Posterior vena cava (tissue), 2 donors: ENCODE measurements around the gene CFAP61. TPM values are rescaled to one million over a fixed set of nuclear protein-coding genes. Genes with fewer than 3 reads are reported as not detected.
"Not testable (repeated sequence)": the region's sequence is repeated elsewhere in the genome, so short reads cannot be mapped to it uniquely, and the experiment has no call there.

Source experiments
- DNase-seq: peaks from one replicate; pipeline ENCODE4 v3.0.0-alpha.2; 2020; ENCODE audit warnings: low spot score
- intact Hi-C, 2 donors: fragments of 100-400 bp; cut with DNase I; formaldehyde crosslinking; loops; one replicate each; pipeline versions ENCODE4 v1.14.1 to v1.14.2; 2022 to 2023
- total RNA-seq, 2 donors: library from RNA; stranded (reverse); fragmentation: NEBNext Ultra II Directional; extraction: Animal tissue kit (Norgen Biotek cat#: 25700); gene quantifications; one replicate each; pipeline ENCODE4 v1.2.1, GENCODE V29; 2021
- donor health status: DM: yes; HTN: yes; CAD: no.
- donor health status: DM: yes; HTN: yes; CAD: no.

The CFAP61 gene
- total RNA-seq, 2 donors from 2014 or later = 1.2 TPM; not detected in 1

GRCh38 chr20:20241976-20242375, 189.6 kb downstream of the CFAP61 start:
- intact Hi-C loops = no loop called here
- no peak for DNase-seq

GRCh38 chr20:20244384-20244783, 192.1 kb downstream of the CFAP61 start:
- intact Hi-C loops, DNase-seq: not testable (repeated sequence)

DNA sequence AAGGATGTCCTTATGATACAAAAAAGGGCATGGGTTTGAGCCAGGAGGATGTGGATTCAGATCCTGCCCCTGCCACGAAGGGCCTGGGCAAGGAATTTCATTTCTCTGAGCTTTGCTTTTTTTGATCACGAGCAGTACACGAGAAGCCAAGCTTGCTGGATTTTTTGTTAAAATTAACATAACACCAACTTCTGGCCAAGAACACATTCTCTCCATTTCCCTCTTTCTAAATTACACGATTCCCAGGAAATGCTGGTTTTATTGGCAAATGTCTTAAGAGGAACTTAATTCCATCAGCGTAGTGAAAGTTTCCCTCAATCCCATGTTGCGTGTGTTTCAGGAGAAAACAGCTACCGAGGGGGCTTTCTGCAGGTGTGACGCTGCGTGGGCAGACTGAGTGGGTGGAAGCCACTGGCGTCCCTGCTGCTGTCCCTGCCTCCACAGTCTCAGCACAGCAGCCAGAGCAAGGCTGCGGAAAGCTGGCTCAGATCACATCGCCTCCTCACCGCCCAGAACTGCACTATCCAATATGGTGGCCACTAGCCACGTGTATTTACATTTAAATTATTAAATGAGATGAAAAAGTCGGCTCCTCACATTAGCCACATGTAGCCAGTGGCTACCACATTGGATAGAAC, 194.8 kb downstream of the CFAP61 start:
- no peak for DNase-seq
- intact Hi-C loops = no loop called here

- DNase-seq = no peak
- intact Hi-C loops = no loop called here
Measured at GRCh38 chr20:20248620-20249200, 196.4 kb downstream of the CFAP61 start.

- DNase-seq = no peak
- intact Hi-C loops = no loop called here
Measured at GRCh38 chr20:20251317-20251716, 199.0 kb downstream of the CFAP61 start.

DNA sequence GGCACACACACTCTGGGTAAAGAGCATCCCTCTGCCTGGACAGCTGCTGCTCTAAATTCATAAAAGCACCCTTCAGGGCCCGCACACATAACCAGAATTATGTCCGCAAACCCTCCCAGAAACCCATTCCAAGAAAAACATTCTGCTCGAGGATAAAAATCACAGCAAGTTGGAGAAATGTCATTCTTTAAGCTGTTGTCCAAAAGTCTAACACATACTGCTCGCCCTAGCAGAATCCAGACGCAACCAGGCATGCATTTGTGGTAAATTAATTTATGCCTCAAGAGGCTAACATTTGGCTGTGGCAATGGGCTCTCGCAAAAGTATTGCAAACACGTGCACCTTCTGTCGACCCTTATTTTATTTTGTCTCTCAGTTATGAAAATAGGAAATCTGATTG, 199.5 kb downstream of the CFAP61 start:
- intact Hi-C loops = no loop called here
- DNase-seq = no peak

GRCh38 chr20:20253039-20253743, 200.9 kb downstream of the CFAP61 start:
- intact Hi-C loops = no loop called here
- no peak for DNase-seq

GRCh38 chr20:20253744-20254330, 201.5 kb downstream of the CFAP61 start:
- no peak for DNase-seq
- intact Hi-C loops = no loop called here

GRCh38 chr20:20255099-20255498, 202.8 kb downstream of the CFAP61 start:
- no peak for DNase-seq
- intact Hi-C loops = no loop called here

GRCh38 chr20:20259533-20259932, 207.2 kb downstream of the CFAP61 start:
- intact Hi-C loops = no loop called here
- DNase-seq = no peak

DNA sequence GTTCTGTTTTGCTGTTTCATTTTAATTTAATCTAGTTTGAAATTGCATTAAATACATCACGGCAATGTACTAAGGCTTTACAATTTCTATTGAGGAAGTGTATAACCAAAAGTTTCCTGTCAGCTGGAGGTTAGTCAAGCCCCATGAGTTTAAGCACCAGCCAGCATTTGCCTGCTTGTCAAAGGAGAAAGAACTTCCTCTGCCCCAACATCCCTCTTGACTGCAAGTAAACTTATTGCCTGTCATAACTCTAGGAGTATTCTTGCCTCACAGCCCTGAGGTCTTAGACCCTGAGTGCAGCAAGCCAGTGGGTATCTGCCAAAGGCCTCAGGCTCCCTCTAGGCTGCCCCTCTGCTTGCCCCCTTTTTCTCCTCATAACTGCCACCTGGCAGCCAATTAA, 208.8 kb downstream of the CFAP61 start:
- DNase-seq = no peak
- intact Hi-C loops = no loop called here

DNA sequence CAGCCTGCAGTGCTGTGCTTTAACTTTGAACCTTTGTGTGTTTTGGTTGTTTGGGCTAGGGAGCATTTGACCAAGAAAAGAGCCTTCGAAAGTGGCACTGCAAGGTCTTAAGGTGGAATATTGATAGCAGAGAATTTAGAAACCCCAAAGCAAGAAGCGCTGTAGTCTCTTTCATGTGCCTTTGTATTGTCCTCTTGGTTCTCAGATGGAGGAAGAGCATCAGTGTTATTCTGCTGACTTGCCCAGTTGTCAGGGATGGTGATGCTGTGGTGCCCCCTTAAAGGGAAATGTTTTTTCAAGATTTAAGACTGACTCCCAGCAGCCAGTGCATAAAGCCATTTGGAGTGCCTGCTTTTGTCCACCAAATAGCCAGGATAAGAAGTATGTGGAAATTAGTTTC, 212.9 kb downstream of the CFAP61 start:
- no peak for DNase-seq
- intact Hi-C loops = no loop called here

DNA sequence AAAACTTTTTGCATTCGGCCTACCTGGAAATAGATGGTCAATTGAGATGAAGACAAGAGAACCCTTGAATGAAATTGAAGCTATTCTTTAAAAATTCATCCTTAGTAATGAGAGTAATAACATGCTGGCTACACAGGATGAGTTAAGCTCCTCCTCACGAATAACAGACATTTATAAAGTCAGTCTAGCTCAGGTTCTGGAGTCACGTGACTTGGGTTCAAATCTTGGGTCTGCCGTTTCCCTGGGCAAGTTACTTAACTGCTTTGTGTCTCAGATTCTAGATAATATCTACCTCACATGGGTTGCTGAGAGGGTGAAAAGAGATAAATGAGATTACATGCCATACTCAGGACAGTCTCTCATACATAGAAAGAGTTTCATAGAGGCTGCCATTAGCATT, 214.2 kb downstream of the CFAP61 start:
- DNase-seq = no peak
- intact Hi-C loops = no loop called here

GRCh38 chr20:20267685-20268370, 215.5 kb downstream of the CFAP61 start:
- DNase-seq = no peak
- intact Hi-C loops = no loop called here

DNA sequence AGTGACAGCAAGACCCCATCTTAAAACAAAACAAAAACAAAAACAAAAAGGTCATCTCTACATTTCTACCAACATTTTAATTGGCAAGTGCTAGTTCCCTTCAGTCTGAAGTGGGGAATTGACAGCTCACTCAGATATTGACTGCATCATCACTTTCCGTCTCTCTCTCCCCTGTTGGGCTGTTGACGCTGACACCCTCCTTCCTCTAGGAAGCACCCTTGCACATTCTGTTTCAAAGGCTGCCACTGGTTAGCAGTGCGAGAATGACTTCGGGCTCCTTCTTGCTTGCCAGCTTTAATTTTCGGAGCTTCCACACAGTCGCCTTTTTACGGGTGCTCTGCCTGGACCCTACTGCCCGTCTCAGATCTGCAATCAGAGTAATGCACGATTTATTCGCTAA, 218.9 kb downstream of the CFAP61 start:
- no peak for DNase-seq
- intact Hi-C loops = no loop called here

DNA sequence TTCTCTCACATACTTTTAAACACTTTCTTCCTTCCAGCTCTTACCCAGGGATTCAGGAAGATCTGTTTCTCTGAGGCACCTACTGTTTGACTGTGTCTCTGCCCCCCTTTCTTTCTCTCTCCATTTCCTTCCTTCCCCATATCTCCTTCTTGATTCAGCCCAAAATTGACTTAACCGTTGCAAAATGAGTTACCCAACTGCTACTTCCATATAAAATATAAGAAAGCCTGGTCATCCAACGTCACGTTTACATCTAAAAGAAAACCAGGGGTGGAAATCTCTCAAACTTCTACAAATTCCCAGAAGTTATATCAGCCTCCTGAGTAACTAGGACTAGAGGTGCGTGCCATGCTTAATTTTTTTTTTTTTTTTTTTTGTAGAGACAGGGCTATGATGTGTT, 220.4 kb downstream of the CFAP61 start:
- DNase-seq = no peak
- intact Hi-C loops = no loop called here

GRCh38 chr20:20273286-20273685, 221.0 kb downstream of the CFAP61 start:
- DNase-seq = no peak
- intact Hi-C loops = no loop called here

- no peak for DNase-seq
- intact Hi-C loops = no loop called here
Measured at GRCh38 chr20:20274821-20275220, 222.5 kb downstream of the CFAP61 start.

GRCh38 chr20:20275636-20276035, 223.3 kb downstream of the CFAP61 start:
- intact Hi-C loops = no loop called here
- no peak for DNase-seq
